Trophoblast cell (in vitro differentiated cells and primary cell): ENCODE measurements around the gene PTPN20.

Experiments
- DNase-seq, 2 donors: peaks; one replicate each; pipeline ENCODE4 v3.0.0-alpha.2; 2016
- H2AFZ ChIP-seq: 2 replicates; pipeline ENCODE4 v1.6.1; 2013; ENCODE audit warnings: low read length, moderate library complexity, mild to moderate bottlenecking; ENCODE audit not compliant: insufficient read depth, poor library complexity
- H2AK5ac ChIP-seq: 2 replicates; pipeline ENCODE4 v1.6.1; 2013; ENCODE audit warnings: mild to moderate bottlenecking, low read length
- H2BK120ac ChIP-seq: 2 replicates; pipeline ENCODE4 v1.6.1; 2013; ENCODE audit warnings: low read length, mild to moderate bottlenecking, moderate library complexity; ENCODE audit not compliant: insufficient read depth, poor library complexity
- H2BK12ac ChIP-seq: 2 replicates; pipeline ENCODE4 v1.6.1; 2013; ENCODE audit warnings: mild to moderate bottlenecking, low read length, moderate library complexity
- H2BK5ac ChIP-seq: 2 replicates; pipeline ENCODE4 v1.6.1; 2013; ENCODE audit warnings: low read length, low read depth, moderate library complexity, mild to moderate bottlenecking; ENCODE audit not compliant: poor library complexity
- H3K14ac ChIP-seq: 2 replicates; pipeline ENCODE4 v1.6.1; 2013; ENCODE audit warnings: mild to moderate bottlenecking, low read length
- H3K18ac ChIP-seq: 2 replicates; pipeline ENCODE4 v1.6.1; 2013; ENCODE audit warnings: mild to moderate bottlenecking, low read length
- H3K23ac ChIP-seq: 2 replicates; pipeline ENCODE4 v1.6.1; 2013; ENCODE audit warnings: low read length
- H3K27ac ChIP-seq: 2 replicates; pipeline ENCODE4 v1.5.1; 2013; ENCODE audit warnings: low read depth, mild to moderate bottlenecking, inconsistent platforms, low read length, moderate library complexity
- H3K27me3 ChIP-seq: 2 replicates; pipeline ENCODE4 v1.6.1; 2013; ENCODE audit warnings: inconsistent platforms, mild to moderate bottlenecking, low read length, moderate library complexity; ENCODE audit not compliant: insufficient read depth
- H3K36me3 ChIP-seq, 2 experiments: 1 replicate in 1 of 2; 2 replicates in 1 of 2; pipeline ENCODE4 v1.6.1; 2013; ENCODE audit warnings: low read length in 2 of 2, mild to moderate bottlenecking in 2 of 2, moderate library complexity in 1 of 2; ENCODE audit not compliant: insufficient read depth in 2 of 2, control insufficient read depth in 1 of 2
- H3K4ac ChIP-seq: 2 replicates; pipeline ENCODE4 v1.6.1; 2013; ENCODE audit warnings: low read depth, mild to moderate bottlenecking, low read length, moderate library complexity
- H3K4me1 ChIP-seq, 2 experiments: 1 replicate in 1 of 2; 2 replicates in 1 of 2; pipeline ENCODE4 v1.6.1; 2013; ENCODE audit warnings: low read length in 2 of 2, mild to moderate bottlenecking in 2 of 2, moderate library complexity in 1 of 2; ENCODE audit not compliant: insufficient read depth in 2 of 2, control insufficient read depth in 1 of 2
- H3K4me2 ChIP-seq: 2 replicates; pipeline ENCODE4 v1.6.1; 2013; ENCODE audit warnings: inconsistent platforms, mild to moderate bottlenecking, low read length, moderate library complexity
- H3K4me3 ChIP-seq: 2 replicates; pipeline ENCODE4 v1.5.1; 2013; ENCODE audit warnings: mild to moderate bottlenecking, low read depth, low read length, inconsistent platforms
- H3K79me1 ChIP-seq: one replicate; pipeline ENCODE4 v1.6.1; 2013; ENCODE audit warnings: low read length
- H3K79me2 ChIP-seq: 2 replicates; pipeline ENCODE4 v1.6.1; 2013; ENCODE audit warnings: low read length, mild to moderate bottlenecking; ENCODE audit not compliant: control insufficient read depth, insufficient read depth, poor library complexity
- H3K9ac ChIP-seq: 2 replicates; pipeline ENCODE4 v1.6.1; 2013; ENCODE audit warnings: mild to moderate bottlenecking, low read length
- H3K9me3 ChIP-seq: 2 replicates; pipeline ENCODE4 v1.6.1; 2013; ENCODE audit warnings: low read depth, mild to moderate bottlenecking, control low read depth, inconsistent platforms, low read length; ENCODE audit not compliant: insufficient read depth
- H4K12ac ChIP-seq: 2 replicates; pipeline ENCODE4 v1.6.1; 2013; ENCODE audit warnings: low read depth, mild to moderate bottlenecking, low read length, moderate library complexity
- H4K8ac ChIP-seq: 2 replicates; pipeline ENCODE4 v1.6.1; 2013; ENCODE audit warnings: low read depth, mild to moderate bottlenecking, low read length, moderate library complexity
- H4K91ac ChIP-seq: one replicate; pipeline ENCODE4 v1.6.1; 2013; ENCODE audit warnings: low read depth, mild to moderate bottlenecking, low read length, moderate library complexity
- WGBS: extraction: QIAGEN DNeasy Blood & Tissue Kit; methylation state at CpG from one replicate; pipeline ENCODE4 v1.1.7; 2013; ENCODE audit warnings: missing lambda C conversion rate; ENCODE audit not compliant: insufficient read length, insufficient coverage; ENCODE audit errors: extremely low coverage; 5-methylcytosine and 5-hydroxymethylcytosine counted together

Gene PTPN20

DNA sequence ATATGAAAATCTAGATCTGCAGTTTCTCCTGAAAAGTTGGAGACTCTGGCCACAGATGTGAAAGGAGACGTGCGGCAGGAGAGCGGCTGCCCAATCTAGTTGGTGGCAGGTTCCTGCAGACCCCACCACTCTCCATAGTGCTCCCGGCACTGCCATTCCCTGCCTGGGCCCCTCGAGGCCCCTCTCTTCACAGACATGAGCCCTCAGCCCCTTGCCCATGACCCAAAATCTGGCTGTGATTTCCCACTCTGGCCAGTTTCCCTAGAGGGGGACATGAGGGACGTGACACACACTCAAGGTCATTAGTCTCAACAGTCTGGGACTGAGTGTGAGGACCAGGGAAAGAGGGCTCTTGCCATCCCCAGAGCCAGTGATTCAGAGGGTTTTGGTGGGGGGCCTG is 138.7 kb downstream of the PTPN20 start:
- H2BK12ac ChIP-seq = no peak overlapping the region
- no peak overlapping the region for H4K8ac ChIP-seq
- H3K4ac ChIP-seq = no peak overlapping the region
- no peak overlapping the region for H2AFZ ChIP-seq
- no peaks in the 10 kb centered on the region for H3K36me3 ChIP-seq
- H3K4me1 ChIP-seq = no peaks in the 10 kb centered on the region
- no peak overlapping the region for H3K14ac ChIP-seq
- H3K4me2 ChIP-seq = no peak overlapping the region
- H2BK5ac ChIP-seq = no peak overlapping the region
- H2AK5ac ChIP-seq = no peak overlapping the region
- H3K79me1 ChIP-seq = no peaks in the 10 kb centered on the region
- WGBS = no CpG with 5 or more reads among the region's 6 CpGs
- no peak overlapping the region for H4K91ac ChIP-seq
- DNase-seq = no peak
- no peak overlapping the region for H3K9ac ChIP-seq
- no peak overlapping the region for H3K23ac ChIP-seq
- H3K9me3 ChIP-seq = no peaks in the 10 kb centered on the region
- H3K18ac ChIP-seq = no peak overlapping the region
- H3K79me2 ChIP-seq = no peaks in the 10 kb centered on the region
- H3K27ac ChIP-seq = no peak overlapping the region
- no peak overlapping the region for H3K4me3 ChIP-seq
- no peak overlapping the region for H4K12ac ChIP-seq
- H3K27me3 ChIP-seq = no peaks in the 10 kb centered on the region
- H2BK120ac ChIP-seq = no peak overlapping the region

DNA sequence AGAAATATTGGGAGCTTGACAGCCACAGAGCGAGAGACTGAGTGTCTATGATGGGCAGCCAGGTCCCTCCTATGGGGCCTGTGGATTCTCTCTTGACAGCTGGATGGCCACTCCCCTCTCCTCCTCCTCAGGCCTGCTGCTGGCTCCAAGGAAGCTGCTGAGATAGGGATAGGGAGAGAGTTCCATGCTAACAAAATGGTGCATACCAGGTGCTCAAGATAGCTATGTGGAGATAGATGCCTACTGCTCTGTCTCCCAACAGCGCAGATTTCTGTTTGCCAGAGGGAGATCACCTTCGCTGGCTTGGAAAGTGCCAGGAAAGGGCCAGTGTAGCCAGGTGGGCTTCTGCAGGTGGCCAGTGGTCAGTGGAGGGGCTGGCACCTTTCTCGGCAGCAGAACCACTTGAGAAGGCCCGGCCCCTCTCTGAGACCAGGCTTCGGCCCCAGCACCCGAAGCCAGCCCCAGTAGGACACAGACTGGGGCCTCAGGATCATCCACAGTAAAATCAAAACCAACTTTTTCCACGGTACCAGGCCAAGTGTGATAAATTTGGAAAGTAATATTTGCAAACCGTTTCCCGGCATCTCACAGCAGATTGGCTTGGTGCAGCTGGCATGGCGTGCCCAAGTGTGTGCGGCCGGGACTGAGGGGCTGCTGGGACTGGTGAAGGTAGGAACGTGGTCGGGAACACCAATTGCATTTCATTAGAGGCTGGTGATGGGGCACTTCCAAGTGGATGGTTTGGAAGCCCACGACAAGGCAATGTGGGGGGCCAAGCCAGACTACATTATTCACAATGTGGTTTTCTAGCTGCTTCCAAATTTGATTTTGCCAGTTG is 139.6 kb downstream of the PTPN20 start:
- Histone ChIP-seq H3K4me2 (no peak overlapping the region), H2BK5ac (no peak overlapping the region), H4K91ac (no peak overlapping the region), H3K27ac (no peak overlapping the region), H3K4ac (no peak overlapping the region), H3K9me3 (no peaks in the 10 kb centered on the region), H4K12ac (no peak overlapping the region), H3K79me1 (no peaks in the 10 kb centered on the region), H3K14ac (no peak overlapping the region), H3K23ac (no peak overlapping the region), H3K18ac (no peak overlapping the region), H2BK12ac (no peak overlapping the region), H4K8ac (no peak overlapping the region), H2AFZ (no peak overlapping the region), H2AK5ac (no peak overlapping the region), H3K79me2 (no peaks in the 10 kb centered on the region), H3K36me3 (no peaks in the 10 kb centered on the region), H3K4me1 (no peaks in the 10 kb centered on the region), H3K27me3 (no peaks in the 10 kb centered on the region), H2BK120ac (no peak overlapping the region), H3K9ac (no peak overlapping the region), H3K4me3 (no peak overlapping the region)
- no peak for DNase-seq
- no CpG with 5 or more reads among the region's 16 CpGs for WGBS

DNA sequence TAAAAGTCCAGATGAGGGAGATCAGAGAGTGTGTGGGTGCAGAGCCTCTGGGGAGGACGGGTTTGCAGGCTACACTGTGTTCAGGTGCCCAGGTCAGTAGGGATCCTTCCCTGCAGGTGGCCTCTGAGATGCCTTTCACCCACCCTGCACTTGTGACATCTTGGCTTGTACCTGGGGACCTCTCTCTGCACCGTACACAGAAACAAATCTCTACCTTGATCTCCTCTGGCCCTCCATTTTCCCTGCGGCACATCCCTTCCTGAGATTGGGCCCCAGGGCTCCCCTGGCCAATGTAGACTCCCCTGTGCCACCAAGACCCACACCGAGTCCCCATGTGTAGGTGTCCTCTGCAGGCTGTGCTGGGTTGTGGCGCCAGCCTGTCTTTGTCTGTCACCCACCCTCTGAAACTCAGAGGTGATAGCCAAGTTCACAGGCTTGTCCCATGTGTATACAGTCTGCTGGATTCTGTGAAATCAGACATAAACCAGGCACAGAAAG is 140.6 kb downstream of the PTPN20 start:
- Histone ChIP-seq H2BK5ac (no peak overlapping the region), H3K27ac (no peak overlapping the region), H3K18ac (no peak overlapping the region), H3K9ac (no peak overlapping the region), H2BK120ac (no peak overlapping the region), H2AK5ac (no peak overlapping the region), H3K9me3 (no peaks in the 10 kb centered on the region), H3K4ac (no peak overlapping the region), H2AFZ (no peak overlapping the region), H4K8ac (no peak overlapping the region), H3K4me3 (no peak overlapping the region), H3K36me3 (no peaks in the 10 kb centered on the region), H3K27me3 (no peaks in the 10 kb centered on the region), H2BK12ac (no peak overlapping the region), H3K14ac (no peak overlapping the region), H3K4me1 (no peaks in the 10 kb centered on the region), H4K12ac (no peak overlapping the region), H3K79me1 (no peaks in the 10 kb centered on the region), H3K23ac (no peak overlapping the region), H3K79me2 (no peaks in the 10 kb centered on the region), H4K91ac (no peak overlapping the region), H3K4me2 (no peak overlapping the region)
- no CpG with 5 or more reads among the region's 5 CpGs for WGBS
- no peak for DNase-seq
